ENCODE results near the gene AFAP1.

Gene AFAP1

DNA sequence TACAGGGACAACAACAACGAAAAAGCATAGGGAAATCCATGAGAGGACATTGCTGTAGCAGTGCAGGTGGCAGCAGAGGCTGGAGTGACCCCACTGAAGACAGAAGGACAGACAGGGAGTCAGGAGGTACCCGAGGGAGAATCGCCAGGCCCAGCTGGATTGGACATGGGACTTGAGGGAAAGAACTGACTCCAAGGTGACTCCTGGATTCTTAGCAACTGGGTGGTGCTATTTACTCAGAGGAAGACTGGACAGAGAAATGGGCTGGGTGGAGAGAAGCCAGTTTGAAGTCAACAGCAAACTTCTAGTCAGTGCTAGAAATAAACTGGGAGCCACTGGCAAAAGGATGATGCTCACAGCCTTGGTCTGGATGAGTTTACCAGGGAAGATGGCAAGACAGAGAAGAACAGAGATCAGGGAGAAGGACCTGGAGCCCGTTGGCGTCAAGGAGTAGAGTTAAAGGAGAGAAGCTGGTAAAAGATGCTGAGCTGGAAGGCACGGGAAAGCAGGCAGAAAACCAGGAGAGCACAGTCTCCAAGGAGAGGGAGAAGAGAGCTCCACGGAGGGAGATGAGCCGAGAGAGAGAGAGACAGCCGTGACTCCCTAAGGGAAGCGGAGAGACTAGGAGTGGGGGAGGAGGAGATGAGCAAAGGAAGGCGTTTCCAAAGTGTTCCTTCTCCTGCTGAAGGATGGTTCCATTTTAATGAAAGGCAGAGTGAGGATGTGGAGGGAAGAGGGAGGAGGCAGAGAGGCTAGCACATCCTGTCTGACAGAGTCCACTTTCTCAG, 119.4 kb downstream of the AFAP1 start:
- TF ChIP-seq CREB1 (IDR thresholded peaks at IDR 0.05; ENCODE audit: low read depth): no peak

DNA sequence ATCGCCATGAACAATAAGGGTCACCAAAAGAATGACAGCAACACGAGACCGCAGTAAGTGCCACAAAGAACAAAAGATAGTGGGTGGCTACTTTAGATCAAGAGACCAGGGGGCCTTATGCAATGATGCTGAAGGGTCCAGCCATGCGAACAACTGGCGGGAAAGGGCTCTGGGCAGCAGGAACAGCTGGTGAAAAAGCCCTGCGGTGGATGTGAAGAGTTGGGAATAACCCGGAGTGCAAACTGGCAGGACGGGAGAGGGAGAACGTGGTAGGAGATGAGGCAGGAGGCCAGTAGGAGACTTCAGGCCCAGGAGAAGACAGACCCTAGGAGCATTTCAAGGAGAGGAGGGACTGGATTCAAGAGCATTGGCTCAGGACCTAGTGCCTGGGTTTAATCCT, 120.2 kb downstream of the AFAP1 start:
- TF ChIP-seq NFIC (IDR thresholded peaks at IDR 0.05) (no peak), CREB1 (IDR thresholded peaks at IDR 0.05; ENCODE audit: low read depth) (no peak), EGR1 (IDR thresholded peaks at IDR 0.05) (no peak), CEBPB (IDR thresholded peaks at IDR 0.05) (no peak), YY1 (IDR thresholded peaks at IDR 0.05; ENCODE audit: low read depth) (no peak), TCF12 (IDR thresholded peaks at IDR 0.05; ENCODE audit: low read depth) (no peak)
- TF ChIP-seq, protein P1, sequence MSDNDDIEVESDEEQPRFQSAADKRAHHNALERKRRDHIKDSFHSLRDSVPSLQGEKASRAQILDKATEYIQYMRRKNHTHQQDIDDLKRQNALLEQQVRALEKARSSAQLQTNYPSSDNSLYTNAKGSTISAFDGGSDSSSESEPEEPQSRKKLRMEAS (IDR thresholded peaks at IDR 0.05): no peak
- TF ChIP-seq, protein P2, sequence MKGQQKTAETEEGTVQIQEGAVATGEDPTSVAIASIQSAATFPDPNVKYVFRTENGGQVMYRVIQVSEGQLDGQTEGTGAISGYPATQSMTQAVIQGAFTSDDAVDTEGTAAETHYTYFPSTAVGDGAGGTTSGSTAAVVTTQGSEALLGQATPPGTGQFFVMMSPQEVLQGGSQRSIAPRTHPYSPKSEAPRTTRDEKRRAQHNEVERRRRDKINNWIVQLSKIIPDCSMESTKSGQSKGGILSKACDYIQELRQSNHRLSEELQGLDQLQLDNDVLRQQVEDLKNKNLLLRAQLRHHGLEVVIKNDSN (IDR thresholded peaks at IDR 0.05): no peak

DNA sequence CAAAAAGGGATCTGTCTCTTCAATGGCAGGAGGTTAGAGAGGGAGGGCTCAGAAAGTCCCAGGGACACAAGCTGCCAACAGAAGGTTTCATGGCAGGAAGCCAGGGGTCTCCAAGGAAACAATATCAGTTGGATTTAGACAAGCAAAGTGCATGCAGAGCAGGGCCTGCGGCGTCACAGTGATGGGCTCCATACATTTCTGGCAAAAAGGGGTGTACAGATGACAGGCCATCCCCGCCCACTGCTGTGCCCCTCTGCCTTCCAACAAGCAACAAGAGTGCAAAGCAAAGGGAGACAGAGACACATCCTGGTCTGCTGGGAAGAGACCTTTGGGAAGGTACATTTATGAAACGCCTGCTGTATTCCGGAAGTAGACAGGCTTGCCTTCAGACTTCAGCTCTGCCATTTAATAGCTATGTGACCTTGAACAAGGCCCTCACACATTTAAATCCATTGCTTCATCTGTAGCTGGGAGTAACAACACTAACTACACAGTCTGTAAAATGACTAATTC, 121.2 kb downstream of the AFAP1 start:
- TF ChIP-seq TEAD4 (IDR thresholded peaks at IDR 0.05): no peak

DNA sequence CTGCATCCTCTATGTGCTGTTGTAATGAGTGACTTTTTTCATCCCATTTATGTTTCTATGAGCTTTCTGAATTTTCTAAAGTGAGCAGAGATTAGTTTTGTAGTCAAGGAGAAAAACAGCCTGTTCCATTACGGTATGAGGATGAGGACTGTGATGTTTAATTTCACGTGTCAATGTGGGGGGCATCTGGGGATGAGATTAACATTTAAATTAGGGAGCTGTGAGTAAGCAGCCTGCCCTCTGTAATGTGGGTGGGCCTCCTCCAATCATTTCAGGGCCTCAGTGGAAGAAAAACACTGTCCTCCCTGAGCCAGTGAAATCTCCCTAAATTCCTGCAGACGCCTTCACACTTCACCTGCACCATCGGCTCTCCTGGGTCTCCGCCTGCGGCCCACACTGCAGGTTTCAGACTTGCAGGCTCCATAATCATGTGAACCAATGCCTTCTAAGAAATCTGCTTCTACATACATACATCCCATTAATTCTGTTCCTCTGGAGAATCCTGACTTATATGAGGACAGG, 121.7 kb downstream of the AFAP1 start:
- no peak for TF ChIP-seq TAF1 (IDR thresholded peaks at IDR 0.05; ENCODE audit: low read depth)
- no peak for TF ChIP-seq FOXM1 (IDR thresholded peaks at IDR 0.05; ENCODE audit: borderline replicate concordance, low read depth)
- TF ChIP-seq NFIC (IDR thresholded peaks at IDR 0.05): no peak
- TF ChIP-seq TCF12 (IDR thresholded peaks at IDR 0.05; ENCODE audit: low read depth): no peak
- no peak for TF ChIP-seq RAD21 (IDR thresholded peaks at IDR 0.05; ENCODE audit: low read depth)
- no peak for TF ChIP-seq ZBTB7A (IDR thresholded peaks at IDR 0.05; ENCODE audit: low read depth)
- no peak for TF ChIP-seq EGR1 (IDR thresholded peaks at IDR 0.05)
- TF ChIP-seq, protein P1 (IDR thresholded peaks at IDR 0.05): no peak
- no peak for TF ChIP-seq CEBPB (IDR thresholded peaks at IDR 0.05)
- TF ChIP-seq, protein P3, sequence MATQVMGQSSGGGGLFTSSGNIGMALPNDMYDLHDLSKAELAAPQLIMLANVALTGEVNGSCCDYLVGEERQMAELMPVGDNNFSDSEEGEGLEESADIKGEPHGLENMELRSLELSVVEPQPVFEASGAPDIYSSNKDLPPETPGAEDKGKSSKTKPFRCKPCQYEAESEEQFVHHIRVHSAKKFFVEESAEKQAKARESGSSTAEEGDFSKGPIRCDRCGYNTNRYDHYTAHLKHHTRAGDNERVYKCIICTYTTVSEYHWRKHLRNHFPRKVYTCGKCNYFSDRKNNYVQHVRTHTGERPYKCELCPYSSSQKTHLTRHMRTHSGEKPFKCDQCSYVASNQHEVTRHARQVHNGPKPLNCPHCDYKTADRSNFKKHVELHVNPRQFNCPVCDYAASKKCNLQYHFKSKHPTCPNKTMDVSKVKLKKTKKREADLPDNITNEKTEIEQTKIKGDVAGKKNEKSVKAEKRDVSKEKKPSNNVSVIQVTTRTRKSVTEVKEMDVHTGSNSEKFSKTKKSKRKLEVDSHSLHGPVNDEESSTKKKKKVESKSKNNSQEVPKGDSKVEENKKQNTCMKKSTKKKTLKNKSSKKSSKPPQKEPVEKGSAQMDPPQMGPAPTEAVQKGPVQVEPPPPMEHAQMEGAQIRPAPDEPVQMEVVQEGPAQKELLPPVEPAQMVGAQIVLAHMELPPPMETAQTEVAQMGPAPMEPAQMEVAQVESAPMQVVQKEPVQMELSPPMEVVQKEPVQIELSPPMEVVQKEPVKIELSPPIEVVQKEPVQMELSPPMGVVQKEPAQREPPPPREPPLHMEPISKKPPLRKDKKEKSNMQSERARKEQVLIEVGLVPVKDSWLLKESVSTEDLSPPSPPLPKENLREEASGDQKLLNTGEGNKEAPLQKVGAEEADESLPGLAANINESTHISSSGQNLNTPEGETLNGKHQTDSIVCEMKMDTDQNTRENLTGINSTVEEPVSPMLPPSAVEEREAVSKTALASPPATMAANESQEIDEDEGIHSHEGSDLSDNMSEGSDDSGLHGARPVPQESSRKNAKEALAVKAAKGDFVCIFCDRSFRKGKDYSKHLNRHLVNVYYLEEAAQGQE (IDR thresholded peaks at IDR 0.05; ENCODE audit: low read depth): no peak

DNA sequence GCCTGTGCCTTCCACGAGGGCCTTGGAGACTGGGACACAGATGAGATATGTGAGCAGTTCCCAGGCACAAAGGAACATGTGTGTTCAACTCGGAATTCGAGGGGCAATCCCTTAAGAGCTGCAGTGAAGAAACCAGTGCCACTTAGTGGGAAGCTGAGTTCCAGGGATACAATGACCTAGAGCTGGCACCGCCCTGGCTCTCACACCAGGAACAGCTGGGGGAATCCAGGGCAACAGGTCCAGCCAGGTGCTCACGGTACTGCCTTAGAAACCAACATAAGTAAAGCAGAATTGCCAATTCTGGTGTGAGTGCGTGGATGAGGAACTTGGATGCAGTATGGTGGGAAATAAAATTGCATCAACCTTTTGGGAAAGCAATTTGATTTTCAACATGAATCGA, 122.9 kb downstream of the AFAP1 start:
- TF ChIP-seq TEAD4 (IDR thresholded peaks at IDR 0.05) (peak; percentile 52; the same call in 1 of the 2 replicates), ZBTB7A (IDR thresholded peaks at IDR 0.05; ENCODE audit: low read depth) (no peak), EGR1 (IDR thresholded peaks at IDR 0.05) (no peak), RAD21 (IDR thresholded peaks at IDR 0.05; ENCODE audit: low read depth) (no peak), FOXM1 (IDR thresholded peaks at IDR 0.05; ENCODE audit: borderline replicate concordance, low read depth) (no peak), NFIC (IDR thresholded peaks at IDR 0.05) (peak; percentile 44; the same call in 1 of the 2 replicates)
- TF ChIP-seq, protein P2 (IDR thresholded peaks at IDR 0.05): no peak

DNA sequence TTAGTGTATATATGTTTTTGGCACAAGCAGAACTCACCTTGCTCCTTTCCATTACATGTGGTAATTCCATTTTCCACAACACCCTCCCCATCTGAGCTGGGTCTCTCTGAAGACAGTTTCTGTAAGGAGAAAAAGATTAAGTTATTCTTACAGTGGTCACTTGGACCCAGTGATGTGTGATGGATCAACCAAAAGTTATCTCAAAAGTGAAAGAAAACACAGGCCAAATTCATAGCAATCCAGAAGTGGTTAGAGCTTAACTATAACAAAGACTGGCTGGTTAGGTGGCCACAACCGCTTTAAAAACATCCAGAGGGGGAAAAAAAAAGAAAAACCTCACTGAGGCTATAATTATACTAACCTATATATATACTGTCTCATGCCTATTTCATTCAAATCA, 123.7 kb downstream of the AFAP1 start:
- TF ChIP-seq, protein P3 (IDR thresholded peaks at IDR 0.05; ENCODE audit: low read depth): no peak
- no peak for TF ChIP-seq TAF1 (IDR thresholded peaks at IDR 0.05; ENCODE audit: low read depth)
- TF ChIP-seq NFIC (IDR thresholded peaks at IDR 0.05): no peak
- TF ChIP-seq, protein P2 (IDR thresholded peaks at IDR 0.05): no peak
- TF ChIP-seq ZBTB7A (IDR thresholded peaks at IDR 0.05; ENCODE audit: low read depth): no peak
- no peak for TF ChIP-seq YY1 (IDR thresholded peaks at IDR 0.05; ENCODE audit: low read depth)
- no peak for TF ChIP-seq CEBPB (IDR thresholded peaks at IDR 0.05)
- no peak for TF ChIP-seq EP300 (IDR thresholded peaks at IDR 0.05; ENCODE audit: borderline replicate concordance)
- TF ChIP-seq EGR1 (IDR thresholded peaks at IDR 0.05): no peak
- no peak for TF ChIP-seq FOXM1 (IDR thresholded peaks at IDR 0.05; ENCODE audit: borderline replicate concordance, low read depth)
- TF ChIP-seq, protein P1 (IDR thresholded peaks at IDR 0.05): no peak
- TF ChIP-seq TCF12 (IDR thresholded peaks at IDR 0.05; ENCODE audit: low read depth): no peak
- no peak for TF ChIP-seq RAD21 (IDR thresholded peaks at IDR 0.05; ENCODE audit: low read depth)
- no peak for TF ChIP-seq TEAD4 (IDR thresholded peaks at IDR 0.05)
- no peak for TF ChIP-seq CREB1 (IDR thresholded peaks at IDR 0.05; ENCODE audit: low read depth)
